ENCODE data around the gene TBC1D2B.

The TBC1D2B gene

DNA sequence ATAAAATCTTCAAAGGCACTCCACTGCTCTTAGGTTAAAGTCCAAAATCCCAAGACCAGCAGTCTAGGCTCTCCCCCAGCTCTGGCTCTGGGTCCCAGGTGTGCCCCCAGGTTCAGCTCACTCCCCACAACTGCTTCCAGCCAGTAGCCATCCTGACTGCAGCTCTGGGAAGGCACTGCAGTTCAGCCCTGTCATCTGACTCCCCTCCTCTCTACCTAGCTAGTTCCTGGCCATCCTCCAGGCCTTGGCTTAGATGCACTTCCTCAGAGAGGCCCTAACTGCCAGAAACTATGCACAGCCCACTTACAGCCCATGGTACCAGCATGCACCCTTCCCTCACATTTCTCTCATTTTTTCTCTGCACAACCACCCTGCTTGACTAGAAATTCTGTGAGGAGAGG, 25.5 kb downstream of the TBC1D2B start:
- DNase-seq, result no peak

GRCh38 chr15:78051596-78051995, 25.9 kb downstream of the TBC1D2B start:
- no peak for DNase-seq

DNA sequence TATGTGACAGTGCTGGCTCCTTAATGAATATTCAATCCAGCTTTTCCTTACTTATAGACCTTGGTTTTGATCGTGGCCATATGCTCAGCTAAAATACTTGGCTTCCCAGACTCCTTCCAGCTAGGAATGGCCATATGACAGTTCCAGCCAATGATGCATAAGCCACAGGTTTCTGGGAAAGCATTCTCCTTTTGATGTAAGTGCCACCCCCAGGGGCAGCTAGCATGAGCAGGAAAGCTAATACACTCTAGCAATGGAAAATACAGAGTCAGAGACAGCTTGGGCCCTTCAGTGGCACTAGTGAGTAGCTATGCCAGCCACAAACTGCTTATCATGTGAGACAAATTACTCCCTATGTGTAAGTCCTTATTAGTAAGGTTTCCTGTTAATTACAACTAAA, 26.7 kb downstream of the TBC1D2B start:
- DNase-seq, result no peak

DNA sequence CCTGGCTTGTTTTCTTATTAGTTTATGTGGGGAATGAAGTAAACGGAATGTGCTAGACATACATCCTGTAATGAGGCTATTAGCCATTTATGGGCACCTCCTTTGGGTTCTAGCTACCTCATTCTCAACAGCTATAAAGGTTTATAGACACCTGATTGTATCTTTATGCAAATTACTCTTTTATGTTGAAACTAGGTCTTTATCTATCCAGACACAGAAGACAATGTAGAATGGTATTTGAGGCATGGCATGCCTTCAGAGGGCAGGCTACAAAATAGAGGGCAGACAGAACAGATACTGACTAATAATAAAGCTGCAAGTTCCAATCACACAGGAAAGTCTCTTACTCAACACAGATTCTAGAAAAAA, 27.1 kb downstream of the TBC1D2B start:
- no peak for DNase-seq

DNA sequence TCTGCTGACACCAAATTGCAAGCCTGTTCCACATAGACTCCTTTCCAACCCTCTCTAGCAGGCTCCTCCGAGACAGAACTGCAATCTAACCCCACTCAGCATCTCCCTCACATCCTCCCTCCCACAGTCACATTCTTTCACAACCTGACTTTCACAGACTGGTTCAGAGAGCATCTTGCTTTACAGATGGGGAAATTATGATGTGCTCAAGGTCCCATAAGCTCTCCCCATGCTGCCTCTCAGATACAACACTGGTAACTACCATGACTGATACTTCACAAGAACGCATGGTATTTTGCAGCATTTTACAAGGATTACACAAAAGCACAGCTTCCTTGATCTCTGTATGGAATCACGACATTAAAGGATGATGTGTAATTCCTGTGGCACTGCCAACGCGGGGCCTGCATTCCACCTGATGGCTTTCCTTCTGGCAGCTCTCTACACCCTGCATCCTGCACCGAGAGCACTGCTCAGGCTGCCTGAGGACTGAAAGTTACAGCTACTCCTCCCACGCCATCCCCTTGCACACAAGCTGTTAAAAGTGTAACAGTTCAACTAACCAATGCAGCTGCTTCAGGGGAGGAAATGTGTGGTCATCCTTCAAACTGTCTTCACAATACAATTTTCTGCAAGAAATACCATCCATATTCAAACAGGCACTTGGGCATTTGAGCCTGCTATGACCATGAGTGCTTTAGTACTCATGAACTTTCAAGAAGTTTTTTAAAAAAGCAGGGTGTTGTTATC, 27.6 kb downstream of the TBC1D2B start:
- no peak for DNase-seq

GRCh38 chr15:78048628-78048920, 28.9 kb downstream of the TBC1D2B start:
- DNase-seq, result no peak

DNA sequence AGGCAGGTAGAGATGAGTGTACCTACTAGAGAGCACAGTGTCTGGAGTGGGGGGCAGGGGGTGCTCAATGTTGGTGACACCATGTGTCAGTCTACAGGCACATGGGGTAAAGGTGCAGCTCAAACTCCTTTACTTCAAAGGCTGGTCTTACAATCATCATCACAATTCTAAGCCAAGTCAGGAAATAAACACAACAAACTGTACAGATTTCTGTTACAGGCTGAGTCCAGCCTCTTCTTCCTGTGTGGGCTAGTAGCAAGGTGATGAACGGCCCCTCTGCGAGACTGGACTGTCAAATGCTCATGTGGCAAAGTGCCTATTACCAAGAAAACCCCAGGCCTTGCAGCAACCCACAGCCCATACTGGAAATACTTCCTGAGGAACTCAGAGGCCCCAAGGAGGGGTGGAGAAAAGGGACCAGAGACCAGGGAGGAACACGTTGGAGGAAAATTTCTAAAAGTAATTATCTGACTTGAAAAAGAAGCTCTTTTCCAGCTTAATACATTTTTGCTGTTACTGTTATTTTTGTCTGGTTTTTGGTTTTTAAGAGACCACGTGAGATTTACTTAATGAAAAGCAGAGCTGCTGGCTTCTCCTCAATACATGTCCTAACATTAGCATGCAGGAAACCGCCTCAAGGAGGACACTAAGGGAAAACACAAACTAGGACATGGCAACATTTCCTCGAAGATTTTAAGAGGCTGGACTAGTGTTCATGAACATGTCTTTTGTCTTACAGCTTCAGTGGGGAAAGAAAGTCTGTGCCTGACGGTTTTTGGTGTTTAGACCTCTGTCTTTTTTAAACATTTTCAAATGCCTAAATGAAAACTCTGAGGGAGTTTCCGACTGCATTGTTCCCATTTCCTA, 29.5 kb downstream of the TBC1D2B start:
- DNase-seq, result no peak

DNA sequence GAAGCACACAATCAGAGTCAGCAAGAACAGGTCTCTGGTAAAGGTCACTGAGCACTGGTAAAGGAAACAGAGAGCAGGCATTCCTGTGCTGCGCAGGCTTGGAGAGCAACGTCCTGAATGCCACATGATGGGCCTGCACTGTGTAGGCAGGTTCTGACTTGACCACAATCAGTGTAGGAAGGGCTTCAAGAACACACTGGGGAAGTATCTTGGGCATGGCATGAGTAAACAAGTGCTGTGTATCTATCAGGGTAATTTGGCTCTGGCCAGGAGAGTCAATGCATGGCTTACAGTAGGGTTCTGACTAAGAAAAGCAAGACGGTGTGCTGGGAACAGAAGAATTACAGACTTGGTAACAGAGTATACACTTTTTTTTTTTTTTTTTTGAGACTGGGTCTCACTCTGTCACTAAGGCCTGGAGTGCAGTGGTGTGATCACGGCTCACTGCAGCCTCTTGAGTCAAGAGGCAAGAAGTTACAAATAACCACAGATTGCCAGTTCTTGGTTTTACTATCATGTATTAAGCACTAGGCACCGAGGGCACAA, 30.6 kb downstream of the TBC1D2B start:
- no peak for DNase-seq

DNA sequence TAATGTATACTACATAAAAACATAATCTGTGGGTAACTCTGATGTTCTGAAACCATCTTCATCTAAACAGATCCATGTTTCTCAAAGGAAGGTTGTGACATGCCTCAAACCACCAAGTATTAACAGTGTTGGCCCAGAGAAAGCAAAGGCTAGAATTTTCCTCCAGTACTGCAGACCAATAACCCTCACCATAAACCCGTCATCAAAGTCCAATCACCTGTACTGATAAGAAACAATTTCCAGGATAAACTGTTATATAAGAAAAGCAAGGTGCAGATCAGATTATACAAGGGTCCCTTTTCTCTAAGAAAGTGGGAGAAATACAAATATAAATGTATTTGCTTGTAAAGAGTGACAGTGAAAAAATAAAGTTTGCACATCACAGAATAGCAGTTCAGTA, 32.3 kb downstream of the TBC1D2B start:
- DNase-seq, result no peak

DNA sequence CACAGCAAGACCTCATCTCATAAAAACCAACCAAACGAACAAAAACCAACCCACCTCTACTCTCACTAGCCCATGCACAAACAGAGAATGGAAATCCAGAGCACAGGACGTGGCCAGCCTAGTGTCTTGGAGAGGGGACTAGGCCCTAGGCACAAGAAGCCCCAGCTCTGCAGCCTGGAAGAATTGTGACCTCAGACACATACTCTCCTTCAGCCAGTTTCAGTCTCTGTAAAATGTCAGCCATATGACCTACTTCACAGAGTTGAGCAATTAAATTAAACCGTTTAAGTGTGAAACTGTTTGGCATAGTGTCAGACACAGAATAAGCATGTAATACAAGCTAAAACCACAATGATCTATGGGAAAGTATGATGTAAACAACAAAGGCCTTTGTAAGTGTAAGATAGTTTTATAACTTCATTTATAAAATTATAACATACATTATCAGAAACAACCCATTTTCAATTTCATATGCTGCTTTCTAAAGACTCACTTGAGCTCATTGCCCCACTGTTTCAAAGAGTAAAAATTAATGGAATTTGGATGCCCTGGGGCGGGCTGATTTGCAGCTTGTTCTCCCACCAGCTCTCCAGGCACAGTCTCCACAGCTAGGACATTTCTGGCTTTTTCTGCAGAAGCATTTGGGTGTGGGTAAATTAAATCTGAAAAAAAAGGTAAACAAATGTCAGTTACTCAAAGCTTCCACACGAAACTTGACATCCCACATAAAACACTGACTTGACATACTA, 32.9 kb downstream of the TBC1D2B start:
- peak; percentile 43 for DNase-seq

DNA sequence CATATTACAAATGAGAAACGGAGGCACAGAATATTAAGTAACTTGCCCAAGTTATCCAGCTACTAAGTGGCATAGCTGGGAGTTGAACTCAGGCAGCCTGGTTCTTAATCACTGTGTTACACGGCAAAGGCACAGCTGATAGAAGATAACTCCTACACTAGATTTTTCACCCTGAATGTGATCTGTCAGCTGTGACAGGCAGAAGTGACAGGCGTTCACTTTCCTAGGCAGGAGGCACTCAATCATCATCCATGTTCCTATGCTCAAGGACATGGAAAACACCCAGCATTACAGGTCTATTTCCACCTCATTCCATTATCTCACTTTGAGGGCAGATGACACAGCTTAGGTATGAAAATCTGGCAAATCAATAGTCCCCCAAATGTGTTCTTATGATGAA, 35.6 kb downstream of the TBC1D2B start:
- no peak for DNase-seq

- DNase-seq, result no peak
Observed at GRCh38 chr15:78040653-78041244, 36.8 kb downstream of the TBC1D2B start.

DNA sequence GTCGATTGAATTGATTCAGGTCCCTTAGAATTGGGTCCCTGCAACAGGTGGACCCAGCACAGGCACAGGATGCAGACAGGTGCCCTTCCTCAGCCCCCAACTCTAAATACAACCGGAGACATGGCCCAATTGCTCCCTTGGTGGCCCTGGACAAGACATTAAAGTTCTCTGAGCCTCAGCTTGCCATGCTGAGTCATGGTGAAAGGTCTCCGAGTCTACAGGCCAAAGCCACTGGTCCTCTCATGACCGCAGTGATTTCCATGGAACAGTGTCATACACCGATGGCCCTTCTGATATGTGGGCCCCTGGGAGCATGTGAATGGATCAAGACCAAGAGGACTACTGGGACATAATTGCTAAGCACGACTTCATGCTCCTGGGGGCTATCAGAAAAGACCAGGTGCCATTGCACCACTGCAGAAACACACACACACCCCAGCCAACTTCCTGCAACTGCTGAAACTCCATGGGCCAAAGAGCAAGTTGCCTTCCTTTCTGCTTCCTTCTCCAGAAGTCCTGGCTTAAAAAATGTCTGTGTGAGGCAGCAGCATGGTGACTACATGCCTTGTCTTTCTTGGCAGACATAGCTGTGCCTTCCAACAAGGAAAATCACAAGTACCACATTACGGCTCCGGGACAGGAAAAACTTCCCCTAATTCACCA, 38.8 kb downstream of the TBC1D2B start:
- no peak for DNase-seq

- no peak for DNase-seq
Observed at GRCh38 chr15:78037779-78038305, 39.7 kb downstream of the TBC1D2B start.

- no peak for DNase-seq
Observed at GRCh38 chr15:78037328-78037727, 40.2 kb downstream of the TBC1D2B start.

GRCh38 chr15:78035861-78036476, 41.5 kb downstream of the TBC1D2B start:
- no peak for DNase-seq

DNA sequence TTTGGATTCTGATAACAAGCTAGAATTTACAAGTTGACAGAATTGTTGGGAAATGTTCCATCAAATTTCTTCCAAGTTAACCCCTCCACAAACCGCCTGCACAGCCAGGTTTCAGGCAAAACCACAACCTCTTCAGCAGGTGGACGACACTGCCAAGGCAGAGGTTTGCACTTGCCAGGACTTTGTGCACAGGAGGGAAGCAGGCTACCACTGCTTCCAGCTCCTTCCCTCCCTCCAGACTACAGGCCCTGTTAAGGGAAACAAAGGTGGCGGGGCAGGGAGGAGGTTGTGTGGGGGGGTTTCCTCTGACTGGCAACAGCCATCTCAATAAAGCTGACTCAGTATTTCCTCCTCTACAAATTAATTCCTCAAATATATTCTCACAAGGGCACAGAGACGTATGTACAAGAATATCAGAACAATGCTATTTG, 42.2 kb downstream of the TBC1D2B start:
- no peak for DNase-seq

- DNase-seq, result no peak
Observed at GRCh38 chr15:78034495-78035191, 42.9 kb downstream of the TBC1D2B start.

DNA sequence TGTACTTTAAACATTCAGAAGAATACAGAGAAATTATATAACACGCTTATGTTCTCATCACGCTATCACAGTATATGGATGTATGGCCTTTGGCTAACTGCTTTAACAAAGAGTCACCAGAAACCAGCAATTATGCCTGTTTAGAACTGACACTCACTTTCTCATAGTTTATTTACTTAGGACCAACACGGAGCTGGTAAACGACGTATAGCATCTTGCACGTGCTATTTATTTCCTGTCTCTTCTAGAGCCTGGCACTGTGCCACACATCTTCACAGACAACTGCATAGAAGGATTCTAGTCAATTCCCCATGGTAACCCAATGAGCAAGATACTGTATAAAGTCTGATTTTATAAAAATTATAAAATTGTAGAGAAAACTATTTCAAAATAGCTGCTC, 43.6 kb downstream of the TBC1D2B start:
- DNase-seq, result no peak

GRCh38 chr15:78032671-78033070, 44.8 kb downstream of the TBC1D2B start:
- no peak for DNase-seq

- DNase-seq, result peak; percentile 37
Observed at GRCh38 chr15:78024883-78025282, 52.6 kb downstream of the TBC1D2B start.
